Stimulated activated CD8-positive, alpha-beta memory T cell treated with anti-CD3 and anti-CD28 coated beads, Interleukin-4, amount 100 ng/mL, for 1 hour (primary cell): ENCODE data around the gene CMA1.

Source experiments
- DNase-seq, 2 donors: peaks; one replicate each; pipeline ENCODE4 v3.0.0-alpha.2; 2020; ENCODE audit warnings: low read depth in 2 of 2, low spot score in 1 of 2

Gene CMA1

GRCh38 chr14:24465805-24466204 lies 42.3 kb downstream of the CMA1 start:
- DNase-seq: no peak

- no peak for DNase-seq
These were observed 42.7 kb downstream of the CMA1 start for GRCh38 chr14:24465368-24465767.

GRCh38 chr14:24463884-24464785 lies 43.9 kb downstream of the CMA1 start:
- no peak for DNase-seq

- DNase-seq: no peak
These were observed 44.8 kb downstream of the CMA1 start for GRCh38 chr14:24463017-24463883.

GRCh38 chr14:24461336-24461735 lies 46.7 kb downstream of the CMA1 start:
- no peak for DNase-seq

GRCh38 chr14:24459331-24459730 lies 48.7 kb downstream of the CMA1 start:
- DNase-seq: no peak

- DNase-seq: no peak
These were observed 49.3 kb downstream of the CMA1 start for GRCh38 chr14:24458736-24459135.

GRCh38 chr14:24456980-24457379 lies 51.1 kb downstream of the CMA1 start:
- DNase-seq: no peak
